Dedifferentiated amniotic fluid mesenchymal stem cell (primary cell): Measurements from ENCODE around the gene C1orf50.
"Not testable (repeated sequence)": the region's sequence is repeated elsewhere in the genome, so short reads cannot be mapped to it uniquely, and the experiment has no call there.

Experiments
- DNase-seq: peaks from one replicate; pipeline ENCODE4 v3.0.0-alpha.2; 2016; ENCODE audit errors: extremely low spot score

The C1orf50 gene

GRCh38 chr1:42739753-42740700, 27.0 kb upstream of the C1orf50 start, which contains the start of gene CLDN19:
Gene CLDN19, minus strand, starts transcription at chr1:42740236. Its CDS starts 173 bp downstream, at chr1:42740063.
- no peak for DNase-seq

GRCh38 chr1:42740851-42741580, 26.0 kb upstream of the C1orf50 start:
- no peak for DNase-seq

- DNase-seq: no peak
These were observed 25.3 kb upstream of the C1orf50 start for GRCh38 chr1:42741706-42742105.

GRCh38 chr1:42742141-42742540, 24.9 kb upstream of the C1orf50 start:
- no peak for DNase-seq

DNA sequence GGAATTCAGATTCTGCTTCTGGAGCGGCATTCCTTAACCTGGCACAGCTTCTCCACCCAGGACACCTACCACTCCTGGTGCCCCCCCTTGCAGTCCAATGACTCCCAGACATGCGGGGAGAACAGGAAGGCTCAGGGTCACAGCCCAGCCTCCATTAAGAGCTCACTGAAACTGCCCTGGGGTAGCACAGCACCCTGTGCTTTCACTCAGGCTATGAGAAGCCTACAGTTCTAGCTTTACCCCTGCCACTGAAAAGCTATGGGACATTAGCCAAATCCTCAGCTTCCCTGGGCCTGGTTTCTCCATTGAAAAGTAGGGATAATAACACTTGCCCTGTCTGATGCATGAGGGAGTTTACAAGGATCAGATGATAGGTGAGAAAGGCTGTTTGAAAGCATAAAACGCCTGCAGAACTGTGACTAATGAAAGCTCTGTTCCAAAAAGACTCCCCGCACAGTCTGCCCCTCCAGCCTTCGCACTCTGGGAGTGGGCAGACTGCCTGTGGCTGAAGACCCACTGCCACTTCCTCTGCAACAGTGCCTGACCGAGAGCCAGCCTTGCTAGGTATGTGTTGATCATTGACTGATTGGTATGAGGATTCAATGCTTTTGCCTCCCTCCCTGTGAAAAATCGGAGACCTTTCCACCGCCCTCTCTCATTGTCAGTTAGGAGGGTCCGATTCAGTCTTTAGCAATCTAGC, 24.3 kb upstream of the C1orf50 start:
- DNase-seq: no peak

DNA sequence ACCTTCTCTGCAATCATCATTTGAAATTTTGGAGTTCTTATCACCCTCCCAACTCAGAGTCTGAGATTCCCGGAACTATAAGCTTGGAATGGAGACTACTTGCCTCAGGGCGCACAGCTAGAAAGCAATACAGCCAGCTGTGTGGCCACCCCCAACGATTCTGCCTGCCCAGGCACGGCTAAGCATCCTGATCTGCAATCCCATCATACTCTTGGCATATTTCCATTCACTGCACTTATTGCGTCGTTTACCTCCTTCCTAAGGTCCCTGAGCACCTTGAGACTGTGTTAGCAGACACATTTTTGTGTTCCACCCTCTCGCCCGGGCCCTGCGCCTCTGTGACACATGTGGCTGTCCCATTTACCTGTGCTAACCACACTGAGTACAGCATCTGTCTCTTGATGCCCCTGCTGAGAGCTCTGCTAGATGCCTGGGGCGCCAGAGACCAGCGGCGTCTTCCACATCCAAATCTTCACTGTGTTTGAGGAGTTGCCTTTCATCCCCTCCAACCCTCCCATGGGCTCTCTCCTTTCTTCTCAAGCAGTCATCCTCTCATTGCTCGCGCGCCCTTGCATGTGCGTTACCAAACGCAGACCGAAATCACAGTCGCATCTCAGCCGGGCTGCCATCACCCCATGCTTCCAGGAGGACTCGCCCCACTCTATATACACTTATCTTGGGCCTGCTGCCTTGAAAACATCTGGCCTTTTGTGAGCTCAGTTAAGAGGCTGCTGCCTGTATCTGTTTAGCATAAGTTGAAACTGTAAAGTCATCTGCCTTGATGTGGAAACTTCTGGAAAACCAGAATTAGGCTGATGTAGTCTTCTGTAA, 23.5 kb upstream of the C1orf50 start:
- DNase-seq: no peak

GRCh38 chr1:42744148-42744413, 23.0 kb upstream of the C1orf50 start:
- no peak for DNase-seq

DNA sequence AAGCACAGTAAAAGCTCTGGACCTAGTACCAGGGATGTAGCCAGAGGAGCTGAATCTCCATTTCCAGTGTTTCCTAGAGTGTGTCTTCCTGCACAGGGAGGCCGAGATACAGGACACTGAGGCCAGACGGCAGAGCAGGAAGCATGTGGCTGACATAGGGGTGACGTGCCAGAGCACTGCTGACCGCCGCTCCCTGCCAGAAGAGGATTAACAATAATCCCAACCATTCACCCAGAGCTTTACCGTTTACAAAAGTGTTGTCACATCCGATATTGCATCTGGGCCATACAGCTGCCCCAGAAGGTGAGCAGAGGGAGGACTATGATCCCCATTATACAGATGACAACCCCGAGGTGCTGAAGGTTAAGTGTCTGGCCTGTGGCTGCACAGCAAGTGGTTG, 21.2 kb upstream of the C1orf50 start:
- no peak for DNase-seq

- DNase-seq: no peak
These were observed 20.5 kb upstream of the C1orf50 start for GRCh38 chr1:42746436-42747105.

DNA sequence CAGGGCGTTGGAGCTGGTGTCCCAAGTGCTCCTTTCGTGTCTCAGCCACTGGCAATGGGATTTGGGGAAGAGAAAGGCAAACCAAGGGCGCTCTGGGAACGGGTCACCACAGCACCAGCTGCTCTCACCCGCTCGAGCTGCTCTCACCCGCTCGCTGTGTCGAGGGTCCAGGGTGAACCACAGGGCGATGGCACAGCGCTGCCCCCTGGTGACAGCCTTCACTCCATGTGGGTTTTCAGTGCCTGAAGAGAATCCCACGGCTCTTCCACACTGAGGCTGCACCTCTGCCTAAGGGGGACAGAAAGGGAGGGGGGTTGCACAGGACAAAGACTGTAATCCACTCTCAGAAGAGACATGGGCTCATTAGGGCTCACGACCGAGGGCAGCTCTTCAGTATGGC, 19.9 kb upstream of the C1orf50 start:
- no peak for DNase-seq

- DNase-seq: no peak
These were observed 19.0 kb upstream of the C1orf50 start for GRCh38 chr1:42748021-42748420.

DNA sequence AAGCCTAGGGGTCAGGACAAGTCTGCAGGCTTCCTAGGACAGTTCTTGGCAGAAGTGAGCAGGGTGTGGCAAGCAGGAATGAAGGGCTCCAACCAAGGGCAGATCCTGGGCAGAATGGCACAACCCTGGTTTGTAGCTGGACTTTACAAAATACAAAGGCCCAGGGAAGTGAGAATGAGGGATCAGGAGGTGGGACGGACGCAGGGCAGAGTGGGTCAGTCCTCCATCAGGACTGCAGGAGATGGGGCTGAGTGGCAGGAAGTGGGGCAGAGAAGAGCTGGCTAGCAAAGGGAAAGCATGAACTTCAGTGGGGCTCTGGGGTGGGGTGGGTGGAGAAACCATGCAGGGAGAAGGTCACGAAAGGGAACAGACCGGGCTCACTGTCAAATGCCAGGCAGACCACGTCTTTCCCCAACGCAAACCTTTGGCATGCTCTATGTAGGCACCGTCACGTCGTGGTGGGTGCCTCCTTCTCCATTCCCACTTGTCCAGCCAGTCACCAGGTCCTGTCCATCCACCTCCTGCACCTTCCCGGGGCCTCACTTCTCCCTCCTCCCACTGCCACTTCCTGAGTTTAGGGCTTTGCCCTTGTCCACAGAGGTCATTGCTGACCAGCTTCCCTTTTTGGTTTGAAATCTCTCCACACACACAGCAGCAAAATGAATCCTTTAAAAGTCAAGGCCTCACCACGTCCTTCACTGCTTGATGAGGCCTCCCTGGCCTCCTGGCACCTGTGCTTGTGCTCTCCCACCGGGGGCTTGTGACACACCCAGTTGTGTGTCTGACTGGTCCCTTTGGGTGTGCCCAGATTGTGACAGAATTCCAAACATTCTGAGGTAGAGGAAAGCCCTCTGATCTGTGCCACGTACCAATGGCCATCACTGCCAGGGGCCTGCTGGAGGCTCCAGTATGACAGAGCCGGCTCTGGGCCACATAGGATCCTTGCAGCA, 18.3 kb upstream of the C1orf50 start:
- no peak for DNase-seq

DNA sequence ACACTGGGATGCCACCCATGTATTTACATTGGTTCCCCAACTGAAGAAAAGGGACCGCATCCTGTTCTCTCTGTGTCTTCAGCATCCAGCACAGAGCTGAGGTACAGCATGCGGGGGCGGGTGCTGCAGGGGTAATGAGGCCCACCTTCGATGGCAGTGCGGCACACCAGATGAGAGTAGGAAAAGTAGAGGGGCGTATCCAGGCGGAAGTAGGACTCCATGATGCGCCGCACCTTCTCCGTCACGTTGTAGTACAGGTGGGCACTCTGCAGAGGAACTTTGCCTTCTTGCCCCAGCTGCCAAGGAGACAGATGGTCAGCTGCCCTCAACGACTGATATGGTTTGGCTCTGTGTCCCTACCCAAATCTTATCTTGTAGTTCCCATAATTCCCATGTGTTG, 17.0 kb upstream of the C1orf50 start:
- DNase-seq: no peak

GRCh38 chr1:42751511-42752070, 15.5 kb upstream of the C1orf50 start:
- not testable (repeated sequence) for DNase-seq

DNA sequence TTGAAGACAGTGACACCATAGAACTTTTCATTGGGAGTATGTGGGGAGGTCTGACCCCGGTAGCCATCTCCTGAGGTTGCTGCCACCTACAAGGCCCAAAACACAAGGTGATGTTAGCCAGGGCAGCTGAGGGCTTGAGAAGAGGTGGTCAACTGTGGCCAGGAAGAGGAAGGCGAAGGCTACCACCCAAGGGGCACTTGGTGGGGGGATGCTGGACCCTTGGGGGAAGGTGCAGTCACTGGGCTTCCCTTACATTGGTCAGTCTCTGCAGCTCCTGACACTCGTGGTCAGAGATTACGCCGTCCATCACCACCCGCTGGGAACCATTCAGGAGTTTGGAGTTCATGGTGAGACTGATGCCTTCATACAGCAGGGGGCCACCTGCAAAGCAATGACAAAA, 14.8 kb upstream of the C1orf50 start:
- DNase-seq: no peak

DNA sequence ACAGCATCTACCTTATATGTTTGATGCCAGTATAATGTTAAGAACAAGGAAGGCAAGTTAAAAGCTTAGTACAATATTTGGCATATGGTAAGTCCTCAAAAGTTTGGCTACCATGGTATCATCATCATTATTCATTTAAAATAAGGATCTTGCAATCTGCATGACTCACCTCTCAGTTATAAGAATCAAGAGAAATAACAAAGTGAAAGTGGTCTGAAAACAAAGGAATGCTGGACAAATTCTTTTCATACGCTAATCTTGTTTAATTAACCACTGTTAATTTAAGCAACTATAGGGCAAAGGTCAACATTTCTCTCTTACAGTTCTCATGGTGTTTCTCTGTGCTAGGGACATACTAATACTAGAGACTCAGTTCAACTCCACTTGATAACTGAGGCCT, 14.0 kb upstream of the C1orf50 start:
- no peak for DNase-seq

GRCh38 chr1:42756956-42757891, 9.8 kb upstream of the C1orf50 start:
- DNase-seq: peak; percentile 56

GRCh38 chr1:42757892-42758275, 9.2 kb upstream of the C1orf50 start:
- no peak for DNase-seq
